NAMALWA (cell line): ENCODE data around the gene SRSF5.
"Not testable (repeated sequence)": the region's sequence is repeated elsewhere in the genome, so short reads cannot be mapped to it uniquely, and the experiment has no call there.

Source experiments
- DNase-seq: peaks from one replicate; pipeline ENCODE4 v3.0.0-alpha.2; 2015; ENCODE audit warnings: low spot score

The SRSF5 gene

DNA sequence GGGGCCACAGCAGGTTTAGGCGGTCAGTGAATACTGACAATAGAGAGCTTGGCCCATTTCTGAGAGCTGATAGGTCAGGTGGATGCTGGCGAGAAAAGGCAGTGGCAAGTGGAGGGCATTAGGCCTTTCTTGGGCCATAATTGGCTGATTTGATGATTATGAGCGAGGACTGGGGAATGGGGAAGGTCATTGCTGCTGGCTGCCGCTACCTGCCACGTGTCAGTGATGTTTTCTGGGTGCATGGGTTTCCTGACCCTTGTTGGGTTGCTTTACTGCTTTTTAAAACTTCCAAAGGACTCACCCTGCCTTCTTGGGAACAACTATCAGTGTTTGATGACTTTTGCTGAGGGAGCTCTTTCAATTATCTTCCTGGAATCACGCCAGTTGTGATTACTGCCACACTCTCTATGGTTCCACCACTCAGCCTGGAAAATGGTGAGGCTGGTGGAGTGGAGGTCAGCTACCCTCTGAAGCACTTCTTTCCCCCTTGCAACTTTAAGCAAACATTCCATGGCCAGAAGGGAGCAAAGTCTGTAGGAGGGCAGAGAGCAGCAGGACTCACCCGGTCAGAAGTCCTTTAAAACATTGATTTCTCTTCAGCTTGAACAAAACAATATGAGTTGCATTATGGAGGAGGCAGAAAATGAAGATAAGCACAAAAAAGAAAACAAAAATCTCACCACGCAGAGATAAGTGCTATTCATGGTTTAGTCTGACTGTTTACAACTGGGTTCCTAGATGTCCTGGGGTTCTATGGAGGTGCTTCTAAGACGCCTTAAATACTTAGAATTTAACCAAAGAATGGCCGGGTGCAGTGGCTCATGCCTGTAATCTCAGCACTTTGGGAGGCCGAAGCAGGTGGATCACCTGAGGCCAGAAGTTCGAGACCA, 42.2 kb downstream of the SRSF5 start:
- DNase-seq: no peak

DNA sequence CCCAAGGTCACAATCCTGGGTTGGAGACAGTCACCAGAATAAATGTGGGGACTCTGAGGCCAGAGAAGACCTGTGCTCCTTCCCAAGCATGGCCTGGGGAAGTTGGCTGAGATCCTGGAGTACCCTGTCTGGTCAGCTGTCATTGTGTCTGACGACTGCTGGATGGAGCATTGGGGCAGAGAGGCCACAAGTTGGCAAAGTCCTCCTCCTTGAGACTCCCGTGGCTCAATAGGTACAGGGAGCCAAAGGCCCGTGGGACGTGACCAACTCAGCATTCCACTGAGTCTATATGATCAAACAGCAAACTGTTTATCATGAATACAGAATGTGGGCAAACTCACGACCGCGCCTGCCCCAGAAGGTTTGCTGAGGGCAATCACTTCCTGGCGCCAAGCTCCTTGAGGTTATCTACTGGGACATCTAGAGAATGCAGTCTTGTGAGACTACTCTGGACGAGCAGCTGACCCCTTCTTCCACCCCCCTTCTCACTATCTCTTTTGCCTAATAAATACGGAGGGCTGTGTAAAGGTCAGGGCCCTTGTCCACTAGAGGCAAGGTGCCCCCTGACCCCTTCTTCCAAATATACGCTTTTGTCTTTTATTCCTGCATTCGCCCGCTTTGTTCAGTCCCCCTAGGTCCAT, 44.4 kb downstream of the SRSF5 start:
- DNase-seq: no peak

DNA sequence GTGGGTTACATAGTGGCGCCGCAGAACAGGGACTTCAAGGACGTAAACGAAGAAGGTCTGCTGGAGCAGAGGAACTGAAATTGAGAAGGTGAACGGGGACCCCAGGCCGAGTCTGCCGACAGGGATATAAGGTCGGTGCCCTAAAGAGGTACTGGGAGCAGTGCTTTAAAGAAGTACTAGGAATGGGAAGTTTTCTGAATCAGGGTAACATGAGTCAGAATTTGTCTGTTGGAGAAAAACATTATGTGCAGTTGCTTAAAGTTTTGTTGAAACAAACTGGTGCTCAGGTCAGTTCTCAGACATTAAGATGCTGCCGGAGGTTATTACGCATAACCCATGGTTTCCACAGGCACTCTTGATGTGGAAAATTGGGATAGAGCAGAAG, 44.9 kb downstream of the SRSF5 start:
- no peak for DNase-seq

DNA sequence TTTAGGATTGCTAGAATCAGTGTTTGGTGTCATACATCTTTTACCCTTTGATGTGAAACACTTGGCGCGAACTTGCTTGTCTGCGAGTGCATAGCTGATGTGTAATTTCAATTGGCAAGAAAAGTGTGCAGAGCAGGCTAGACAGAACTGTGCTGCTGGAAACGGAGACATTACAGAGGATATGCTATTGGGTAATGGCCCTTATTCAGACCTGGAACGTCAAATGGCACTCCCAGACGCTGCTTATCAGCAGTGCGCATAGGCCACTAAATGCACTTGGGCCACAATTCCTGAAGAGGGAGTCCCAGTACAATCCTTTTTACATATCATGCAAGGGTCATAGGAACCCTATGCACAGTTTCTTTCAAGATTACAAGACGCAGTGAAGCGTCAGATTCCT, 45.8 kb downstream of the SRSF5 start:
- no peak for DNase-seq

DNA sequence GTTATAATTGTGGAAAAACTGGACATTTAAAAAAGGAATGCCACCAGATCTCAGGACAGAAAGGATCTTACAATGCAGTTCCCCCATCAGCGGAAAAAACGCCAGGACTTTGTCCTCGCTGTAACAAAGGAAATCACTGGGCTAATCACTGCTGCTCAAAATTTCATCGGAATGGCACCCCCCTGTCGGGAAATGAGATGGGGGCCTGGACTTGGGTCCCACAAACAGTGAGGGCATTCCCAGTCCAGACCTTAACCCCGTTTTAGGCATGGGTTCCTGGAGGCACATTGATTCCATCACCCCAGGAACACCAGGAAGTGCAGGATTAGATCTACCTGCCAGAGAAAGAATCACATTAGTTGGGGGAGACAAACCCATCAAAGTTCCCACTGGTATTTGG, 46.4 kb downstream of the SRSF5 start:
- not testable (repeated sequence) for DNase-seq

DNA sequence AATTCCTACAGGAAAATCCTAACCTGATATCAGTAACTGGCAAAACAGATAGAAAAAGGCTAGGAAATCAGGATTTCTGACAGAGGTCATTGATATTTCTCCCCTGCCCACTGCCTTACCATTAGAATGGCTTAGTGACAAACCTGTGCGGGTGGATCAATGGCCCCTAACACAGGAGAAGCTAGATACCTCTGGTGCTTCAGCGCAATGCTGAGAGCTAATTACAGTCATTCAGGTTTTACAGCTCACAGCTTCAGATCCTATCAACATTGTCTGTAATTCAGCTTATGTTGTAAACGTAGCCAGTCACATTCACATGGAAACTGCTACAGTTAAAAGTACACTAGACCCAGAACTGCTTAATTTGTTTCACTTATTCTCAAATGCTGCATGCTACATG, 47.5 kb downstream of the SRSF5 start:
- no peak for DNase-seq

DNA sequence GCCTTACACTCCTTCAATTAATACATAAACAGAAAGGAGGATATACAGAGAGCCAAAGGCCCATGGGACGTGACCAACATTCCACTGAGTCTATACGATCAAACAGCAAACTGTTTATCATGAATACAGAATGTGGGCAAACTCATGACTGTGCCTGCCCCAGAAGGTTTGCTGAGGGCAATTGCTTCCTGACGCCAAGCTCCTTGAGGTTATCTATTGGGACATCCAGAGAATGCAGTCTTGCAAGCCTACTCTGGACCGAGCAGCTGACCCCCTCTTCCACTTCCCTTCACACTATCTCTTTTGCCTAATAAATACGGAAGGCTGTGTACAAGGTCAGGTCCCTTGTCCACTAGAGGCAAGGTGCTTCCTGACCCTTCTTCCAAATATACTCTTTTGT, 48.6 kb downstream of the SRSF5 start:
- no peak for DNase-seq

DNA sequence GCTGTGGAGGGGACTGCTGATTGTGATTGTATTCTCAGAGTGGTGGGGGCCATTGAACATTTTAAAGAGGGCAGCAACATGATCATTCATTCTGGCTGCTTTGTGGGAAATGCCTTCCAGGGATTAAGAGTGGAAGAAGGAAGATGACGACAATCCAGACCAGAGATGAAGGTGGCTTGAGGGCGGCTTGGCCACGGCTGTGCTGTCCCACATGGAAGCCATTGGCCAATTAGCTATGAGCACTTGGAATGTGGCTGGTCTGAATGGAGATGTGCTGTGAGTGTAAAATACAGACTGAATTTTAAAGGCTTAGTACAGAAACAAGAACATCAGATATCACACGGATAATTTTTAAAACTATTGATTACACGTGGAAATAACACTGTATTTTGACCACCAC, 49.3 kb downstream of the SRSF5 start:
- DNase-seq: no peak

DNA sequence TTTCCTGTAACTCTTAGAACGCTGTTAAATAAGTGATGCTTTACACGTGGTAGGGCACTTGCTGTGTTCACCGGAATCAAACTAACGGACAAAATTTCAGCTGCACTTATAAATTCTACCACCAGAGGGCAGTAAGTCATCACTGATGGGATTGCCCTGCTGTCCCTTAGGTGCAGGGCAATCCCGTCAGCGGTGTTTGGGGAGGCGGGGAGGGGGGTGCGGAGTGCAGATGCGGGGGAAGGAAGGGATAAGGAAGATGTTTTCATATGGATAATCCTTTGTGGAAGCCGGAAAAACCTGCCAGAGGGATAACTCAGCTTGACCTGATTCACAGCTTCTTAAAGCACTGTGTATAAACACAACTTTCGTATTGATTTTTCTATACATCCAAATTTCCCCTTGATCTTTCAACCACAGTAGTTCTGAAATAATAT, 51.8 kb downstream of the SRSF5 start:
- peak; percentile 79 for DNase-seq

DNA sequence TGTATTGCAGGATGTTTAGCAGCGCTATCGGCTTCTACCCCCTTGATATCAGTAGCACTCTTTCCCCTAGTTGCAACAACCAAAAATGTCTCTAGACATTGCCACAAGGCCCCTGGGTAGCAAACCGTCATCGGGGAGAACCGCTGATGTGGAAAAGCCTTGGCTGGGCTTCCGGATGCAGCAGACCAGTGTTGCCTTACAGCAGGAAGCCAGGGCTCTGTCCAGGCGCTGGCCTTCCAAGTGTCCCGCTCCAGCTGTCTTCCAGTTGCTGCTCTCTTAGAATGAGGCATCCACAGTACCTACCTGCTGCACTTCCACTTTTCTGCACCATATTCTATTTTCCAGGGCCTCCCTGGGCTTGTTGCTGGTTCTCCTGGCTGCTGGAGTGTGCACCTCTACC, 52.7 kb downstream of the SRSF5 start:
- no peak for DNase-seq

DNA sequence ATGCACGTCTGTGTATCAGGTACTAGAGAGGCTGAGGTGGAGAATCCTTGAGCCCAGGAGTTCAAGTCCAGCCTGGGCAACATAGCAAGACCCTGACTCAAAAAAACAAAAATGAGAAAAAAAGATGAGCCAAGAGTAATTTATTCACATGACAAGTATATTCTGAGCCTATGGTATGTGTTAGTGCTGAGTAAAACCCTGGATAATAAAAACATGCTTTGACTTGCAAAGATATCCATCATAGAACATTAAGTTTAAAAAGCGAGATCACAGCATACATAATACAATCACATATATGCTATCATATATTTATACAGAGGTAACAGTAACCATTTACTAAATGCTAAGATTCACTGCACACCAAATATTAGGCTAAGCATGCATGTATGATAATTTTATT, 54.0 kb downstream of the SRSF5 start:
- no peak for DNase-seq
